ENCODE measurements around the gene APBA1. TPM values are rescaled to one million over a fixed set of nuclear protein-coding genes. Genes with fewer than 3 reads are reported as not detected.

Gene APBA1
- total and polyA plus RNA-seq, 2 donors (not counting 3 experiments of a cell fraction or from before 2014, with no cell fraction given), result 6.1 to 11.3 TPM

- CTCF ChIA-PET, result interaction anchor here (0.8 to 1.2 kb wide), 2 partner anchors 121 to 375 kb away, joined by 3 to 5 read pairs; no protein-coding TSS in a partner anchor
- H3K9me1 ChIP-seq (replicated peaks; ENCODE audit: control insufficient read depth, extremely low read depth, insufficient read depth, low read length), result no peaks in the 10 kb centered on the region
- POLR2A ChIA-PET, result no interaction called here
- no peaks in the 10 kb centered on the region for H3K79me2 ChIP-seq (ENCODE audit: control insufficient read depth, insufficient read depth, low read length)
- no peak overlapping the region for H2AFZ ChIP-seq (ENCODE audit: low read depth, low read length)
- TF ChIP-seq MYC (IDR thresholded peaks at IDR 0.05; ENCODE audit: low read depth, low read length) (no peak), JUN (IDR thresholded peaks at IDR 0.05; ENCODE audit: borderline replicate concordance, insufficient read depth, insufficient read length, low read depth) (no peak), GATA2 (IDR thresholded peaks at IDR 0.05; ENCODE audit: insufficient read depth, insufficient read length, low read depth, low read length) (no peak), POLR2A (IDR thresholded peaks at IDR 0.05; ENCODE audit: low read depth, low read length) (no peak), FOS (IDR thresholded peaks at IDR 0.05; ENCODE audit: borderline replicate concordance, insufficient read depth, low read length) (no peak), CTCF (IDR thresholded peaks at IDR 0.05; ENCODE audit: extremely low read depth in 1 of 2, insufficient read depth in 1 of 2, low read depth in 1 of 2, low read length in 2 of 2) (no peak), EZH2 (IDR thresholded peaks at IDR 0.05; ENCODE audit: borderline replicate concordance, low read depth, low read length, severe bottlenecking) (no peak), MAX (IDR thresholded peaks at IDR 0.05; ENCODE audit: insufficient read depth, insufficient read length) (no peak), POLR2AphosphoS5 (IDR thresholded peaks at IDR 0.05; ENCODE audit: insufficient read depth, low read depth, low read length) (no peak)
- no peak overlapping the region for H3K27ac ChIP-seq (ENCODE audit: insufficient read depth, low read depth, low read length)
- FAIRE-seq, result no peak
- no peak overlapping the region for H3K9ac ChIP-seq (replicated peaks; ENCODE audit: extremely low read depth, insufficient read depth, low read length)
- no peak overlapping the region for H3K4me2 ChIP-seq (ENCODE audit: insufficient read depth, low read length)
- intact Hi-C loops (cut with micrococcal nuclease), result loop anchor here (10.0 kb wide), 1 partner anchor 48 kb away; no protein-coding TSS in a partner anchor
- DNase-seq (ENCODE audit: low read depth, low spot score), result no peak
- peaks cover 3 to 5% of the 10 kb centered on the region in 2 experiments for H3K27me3 ChIP-seq (ENCODE audit: control insufficient read depth in 2 of 2, insufficient read depth in 2 of 2, low read length in 2 of 2)
- dilution Hi-C loops (cut with MboI; ENCODE audit: extremely low pct_ligation_motif_present, low sequenced_read_pairs), result no loop called here
- no peaks in the 10 kb centered on the region for H3K9me3 ChIP-seq (replicated peaks; ENCODE audit: control insufficient read depth, insufficient read depth, low read length)
- no TSS peak for BruUV-seq (replicated peaks)
- H3K36me3 ChIP-seq (ENCODE audit: control insufficient read depth in 2 of 2, extremely low read depth in 1 of 2, insufficient read depth in 2 of 2, low read length in 2 of 2), result no peaks in the 10 kb centered on the region
- no peaks in the 10 kb centered on the region for H4K20me1 ChIP-seq (replicated peaks; ENCODE audit: control insufficient read depth, extremely low read depth, insufficient read depth, low read length)
- no peak overlapping the region for H3K4me3 ChIP-seq (replicated peaks in 1 of 3; ENCODE audit: insufficient read depth in 1 of 3, low read depth in 1 of 3, low read length in 3 of 3)
- H3K4me1 ChIP-seq (ENCODE audit: control insufficient read depth, extremely low read depth, insufficient read depth, low read length), result no peaks in the 10 kb centered on the region
Observed at GRCh38 chr9:69542942-69543704, 129.0 kb downstream of the APBA1 start.
